Endothelial cell of umbilical vein (primary cell): ENCODE results near the gene MAML3. TPM values are rescaled to one million over a fixed set of nuclear protein-coding genes. Genes with fewer than 3 reads are reported as not detected.

Experiments used
- BruUV-seq: library from RNA; stranded (reverse); fragments of 400-500 nt; replicated peaks from 2 replicates; lab custom pipeline; 2021; lab: Mats Ljungman, UMichigan
- CTCF ChIA-PET: fragments of 300-600, 350-600 bp; sonication (Branson Sonifier 250); formaldehyde crosslinking; loops from one replicate; lab custom pipeline; 2021; ENCODE audit warnings: antibody characterized with exemption, inconsistent platforms; lab: Charles Lee
- POLR2A ChIA-PET: fragments of 300-600, 350-600 bp; sonication (Branson Sonifier 250); formaldehyde crosslinking; loops from one replicate; lab custom pipeline; 2021; ENCODE audit warnings: antibody characterized with exemption, inconsistent platforms; lab: Charles Lee
- DNase-seq: peaks from one replicate; pipeline ENCODE4 v3.0.0-alpha.2; 2011; ENCODE audit warnings: low read depth, low spot score
- FAIRE-seq: peaks from 2 replicates; lab custom pipeline; 2011; peaks lifted over from hg19 to GRCh38; lab: Jason Lieb, UNC
- H2AFZ ChIP-seq: 2 replicates; pipeline ENCODE4 v1.6.0; 2012; ENCODE audit warnings: low read depth, low read length, control low read depth, inconsistent platforms
- H3K27ac ChIP-seq: 2 replicates; pipeline ENCODE4 v1.5.1; 2011; ENCODE audit warnings: low read depth, mild to moderate bottlenecking, control low read depth, low read length, moderate library complexity; ENCODE audit not compliant: insufficient read depth
- H3K27me3 ChIP-seq, 2 experiments: 2 replicates each; pipeline versions ENCODE4 v1.6.0 to v1.6.1; 2011; ENCODE audit warnings: low read length in 2 of 2, mixed read lengths in 1 of 2; ENCODE audit not compliant: control insufficient read depth in 2 of 2, insufficient read depth in 2 of 2
- H3K36me3 ChIP-seq, 2 experiments: 2 replicates in 1 of 2; 3 replicates in 1 of 2; pipeline ENCODE4 v1.5.1; 2011; ENCODE audit warnings: low read length in 2 of 2, mild to moderate bottlenecking in 1 of 2, moderate library complexity in 1 of 2; ENCODE audit not compliant: control insufficient read depth in 2 of 2, insufficient read depth in 2 of 2; ENCODE audit errors: extremely low read depth in 1 of 2
- H3K4me1 ChIP-seq: 3 replicates; pipeline ENCODE4 v1.5.1; 2011; ENCODE audit warnings: mild to moderate bottlenecking, low read length; ENCODE audit not compliant: control insufficient read depth, insufficient read depth; ENCODE audit errors: extremely low read depth
- H3K4me2 ChIP-seq: 2 replicates; pipeline ENCODE4 v1.6.1; 2011; ENCODE audit warnings: low read length, control low read depth, mixed read lengths; ENCODE audit not compliant: insufficient read depth
- H3K4me3 ChIP-seq, 3 experiments: fragments of 200-600 bp in 1 of 3; sonication (generic), shearing (Covaris generic) in 1 of 3; replicated peaks in 1 of 3; 2 replicates each; pipeline ENCODE4 v1.5.1; 2011 to 2016; ENCODE audit warnings: control low read depth in 3 of 3, low read length in 3 of 3, mild to moderate bottlenecking in 2 of 3, inconsistent platforms in 1 of 3, low read depth in 1 of 3, moderate library complexity in 1 of 3; ENCODE audit not compliant: insufficient read depth in 1 of 3
- H3K79me2 ChIP-seq: 2 replicates; pipeline ENCODE4 v1.6.0; 2012; ENCODE audit warnings: low read length, inconsistent platforms; ENCODE audit not compliant: control insufficient read depth, insufficient read depth
- H3K9ac ChIP-seq: replicated peaks from 2 replicates; pipeline ENCODE3; 2011; ENCODE audit warnings: low read length, control low read depth; ENCODE audit not compliant: insufficient read depth; ENCODE audit errors: extremely low read depth
- H3K9me1 ChIP-seq: replicated peaks from 3 replicates; pipeline ENCODE4 v1.6.0; 2011; ENCODE audit warnings: mild to moderate bottlenecking, low read length; ENCODE audit not compliant: control insufficient read depth, insufficient read depth; ENCODE audit errors: extremely low read depth
- H3K9me3 ChIP-seq: replicated peaks from 2 replicates; pipeline ENCODE4 v1.5.1; 2012; ENCODE audit warnings: low read length, inconsistent platforms; ENCODE audit not compliant: control insufficient read depth, insufficient read depth
- H4K20me1 ChIP-seq: replicated peaks from 2 replicates; pipeline ENCODE3; 2011; ENCODE audit warnings: mild to moderate bottlenecking, low read length; ENCODE audit not compliant: control insufficient read depth, insufficient read depth; ENCODE audit errors: extremely low read depth
- CTCF ChIP-seq, 2 donors: IDR thresholded peaks; 1 replicate in 1 of 2; 2 replicates in 1 of 2; pipeline ENCODE4 v1.5.1; 2011; ENCODE audit warnings: low read length in 2 of 2, mild to moderate bottlenecking in 2 of 2, moderate library complexity in 2 of 2, control low read depth in 1 of 2, inconsistent platforms in 1 of 2, low read depth in 1 of 2; ENCODE audit not compliant: insufficient read depth in 1 of 2; ENCODE audit errors: extremely low read depth in 1 of 2
- EZH2 ChIP-seq: IDR thresholded peaks from 2 replicates; pipeline ENCODE4 v1.6.1; 2012; ENCODE audit warnings: borderline replicate concordance, low read depth, mild to moderate bottlenecking, moderate library complexity, low read length, inconsistent platforms; ENCODE audit not compliant: severe bottlenecking
- FOS ChIP-seq: IDR thresholded peaks from 2 replicates; pipeline ENCODE4 v1.6.1; 2011; ENCODE audit warnings: mild to moderate bottlenecking, low read length, moderate library complexity, borderline replicate concordance; ENCODE audit not compliant: insufficient read depth
- GATA2 ChIP-seq: IDR thresholded peaks from 2 replicates; pipeline ENCODE4 v1.7.0; 2011; ENCODE audit warnings: low read depth, mild to moderate bottlenecking, moderate library complexity, mixed read lengths, low read length; ENCODE audit not compliant: insufficient read length, insufficient read depth
- JUN ChIP-seq: IDR thresholded peaks from 2 replicates; pipeline ENCODE4 v1.6.1; 2011; ENCODE audit warnings: borderline replicate concordance, low read depth; ENCODE audit not compliant: insufficient read length, insufficient read depth
- MYC ChIP-seq: IDR thresholded peaks from one replicate; pipeline ENCODE4 v1.6.1; 2011; ENCODE audit warnings: mild to moderate bottlenecking, low read depth, low read length
- POLR2A ChIP-seq: IDR thresholded peaks from 2 replicates; pipeline ENCODE4 v1.6.1; 2012; ENCODE audit warnings: low read depth, mild to moderate bottlenecking, control low read depth, low read length
- POLR2AphosphoS5 ChIP-seq: IDR thresholded peaks from 2 replicates; pipeline ENCODE4 v1.6.1; 2012; ENCODE audit warnings: low read depth, mild to moderate bottlenecking, control low read depth, low read length, moderate library complexity; ENCODE audit not compliant: insufficient read depth
- dilution Hi-C: fragments of 300-500 bp; cut with MboI; formaldehyde crosslinking; loops from one replicate; pipeline ENCODE4 v1.15.0; 2019; ENCODE audit warnings: low sequenced_read_pairs; ENCODE audit not compliant: extremely low pct_ligation_motif_present
- intact Hi-C: fragments of 100-400 bp; cut with micrococcal nuclease; formaldehyde crosslinking; loops from one replicate; pipeline ENCODE4 v1.10.0; 2022
- polyA plus RNA-seq, 4 experiments: library from polyadenylated mRNA; depleted of rRNA in 3 of 4; stranded (reverse) in 3 of 4; unstranded in 1 of 4; fragments of >200 nt; gene quantifications; 2 replicates each; pipeline versions ENCODE4 v1.2.1 to v1.2.3, GENCODE V29; 2011 to 2012; ENCODE audit warnings: missing spikeins in 1 of 4
- total RNA-seq: library from RNA; stranded (reverse); gene quantifications from 2 replicates; pipeline ENCODE4 v1.2.3, GENCODE V29; 2021
- TF ChIP-seq, protein P1 (sequence below): IDR thresholded peaks from 2 replicates; pipeline ENCODE4 v1.6.1; 2011; ENCODE audit not compliant: insufficient read depth, insufficient read length

Gene MAML3
- total and polyA plus RNA-seq, 2 donors (not counting 3 experiments of a cell fraction or from before 2014, with no cell fraction given) = 14.0 to 20.3 TPM

DNA sequence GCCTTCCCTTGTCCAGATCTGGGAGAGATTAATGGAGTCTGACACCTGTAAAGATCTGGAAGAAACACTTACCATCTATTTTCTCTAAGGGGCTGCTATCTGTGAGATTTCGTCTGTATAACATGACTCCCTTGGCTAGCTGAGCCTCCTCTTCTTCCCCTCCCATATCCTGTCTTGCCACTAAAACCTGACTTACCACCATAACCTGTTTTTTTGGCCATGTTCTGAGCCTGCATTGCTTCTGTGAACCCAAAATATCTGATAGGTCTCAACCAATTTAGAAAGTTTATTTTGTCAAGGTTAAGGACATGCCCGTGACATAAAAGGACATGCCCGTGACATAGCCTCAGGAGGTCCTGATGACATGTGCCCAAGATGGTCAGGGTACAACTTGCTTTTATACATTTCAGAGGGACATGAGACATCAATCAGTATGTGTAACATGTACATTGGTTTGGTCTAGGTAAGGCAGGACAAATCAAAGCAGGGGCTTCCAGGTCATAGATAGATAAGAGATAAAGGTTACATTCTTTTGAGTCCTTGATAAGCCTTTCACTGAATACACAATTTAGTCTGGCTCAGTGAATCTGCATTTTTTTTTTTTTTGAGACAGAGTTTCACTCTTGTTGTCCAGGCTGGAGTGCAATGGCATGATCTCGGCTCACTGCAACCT, 476.9 kb downstream of the MAML3 start:
- Histone ChIP-seq H2AFZ (no peak overlapping the region), H3K79me2 (no peaks in the 10 kb centered on the region), H3K27ac (no peak overlapping the region), H3K9me3 (no peaks in the 10 kb centered on the region), H3K4me3 (no peak overlapping the region), H3K9ac (no peak overlapping the region), H3K4me1 (no peaks in the 10 kb centered on the region), H4K20me1 (no peaks in the 10 kb centered on the region), H3K27me3 (no peaks in the 10 kb centered on the region), H3K9me1 (no peaks in the 10 kb centered on the region), H3K4me2 (no peak overlapping the region), H3K36me3 (peaks cover 2 to 5% of the 10 kb centered on the region in 2 experiments)
- intact Hi-C loops (no loop called here), dilution Hi-C loops (no loop called here)
- FAIRE-seq (no peak), DNase-seq (no peak)
- POLR2A ChIA-PET = no interaction called here
- TF ChIP-seq MYC = no peak
- no peak for TF ChIP-seq POLR2A
- TF ChIP-seq POLR2AphosphoS5 = no peak
- BruUV-seq = no TSS peak
- CTCF ChIA-PET = no interaction called here

GRCh38 chr4:139676365-139676764, 477.6 kb downstream of the MAML3 start:
- no peak overlapping the region for H3K9ac ChIP-seq
- no peaks in the 10 kb centered on the region for H3K27me3 ChIP-seq
- dilution Hi-C loops = no loop called here
- TF ChIP-seq FOS = no peak
- no peak for TF ChIP-seq POLR2A
- no peak for TF ChIP-seq CTCF (IDR thresholded peaks at IDR 0.05; ENCODE audit: extremely low read depth in 1 of 2, insufficient read depth in 1 of 2, low read depth in 1 of 2, low read length in 2 of 2)
- no peak for TF ChIP-seq GATA2
- no peak for TF ChIP-seq EZH2
- no peak for TF ChIP-seq POLR2AphosphoS5
- no peak for TF ChIP-seq JUN
- no peak for TF ChIP-seq MYC
- TF ChIP-seq, protein P1, sequence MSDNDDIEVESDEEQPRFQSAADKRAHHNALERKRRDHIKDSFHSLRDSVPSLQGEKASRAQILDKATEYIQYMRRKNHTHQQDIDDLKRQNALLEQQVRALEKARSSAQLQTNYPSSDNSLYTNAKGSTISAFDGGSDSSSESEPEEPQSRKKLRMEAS = no peak
- H3K79me2 ChIP-seq = no peaks in the 10 kb centered on the region
- FAIRE-seq (no peak), DNase-seq (no peak)
- no peaks in the 10 kb centered on the region for H3K9me3 ChIP-seq
- no TSS peak for BruUV-seq
- peaks cover 2 to 5% of the 10 kb centered on the region in 2 experiments for H3K36me3 ChIP-seq
- H3K4me1 ChIP-seq = no peaks in the 10 kb centered on the region
- H3K27ac ChIP-seq = no peak overlapping the region
- H3K9me1 ChIP-seq = no peaks in the 10 kb centered on the region
- no peak overlapping the region for H3K4me3 ChIP-seq
- ChIA-PET POLR2A (no interaction called here), CTCF (no interaction called here)
- H2AFZ ChIP-seq = no peak overlapping the region
- intact Hi-C loops = no loop called here
- no peak overlapping the region for H3K4me2 ChIP-seq
- no peaks in the 10 kb centered on the region for H4K20me1 ChIP-seq
